Ecto neural progenitor cell (in vitro differentiated cells): ENCODE measurements around the gene TRIM26.
"Not testable (repeated sequence)": the region's sequence is repeated elsewhere in the genome, so short reads cannot be mapped to it uniquely, and the experiment has no call there.

Experiments used
- DNase-seq: peaks from one replicate; pipeline ENCODE4 v3.0.0-alpha.2; 2018; ENCODE audit warnings: low spot score

The TRIM26 gene

GRCh38 chr6:30171677-30172471 is 41.3 kb downstream of the TRIM26 start:
- peak; percentile 72 for DNase-seq

GRCh38 chr6:30169658-30170614 is 43.3 kb downstream of the TRIM26 start:
- DNase-seq: peak; percentile 21

GRCh38 chr6:30168741-30169140 is 44.5 kb downstream of the TRIM26 start:
- no peak for DNase-seq

- no peak for DNase-seq
Measured at GRCh38 chr6:30167101-30167500, 46.1 kb downstream of the TRIM26 start.

GRCh38 chr6:30165238-30165637 is 48.0 kb downstream of the TRIM26 start:
- not testable (repeated sequence) for DNase-seq

- DNase-seq: no peak
Measured at GRCh38 chr6:30164714-30165113, 48.5 kb downstream of the TRIM26 start.

- no peak for DNase-seq
Measured at GRCh38 chr6:30163918-30164654, 49.1 kb downstream of the TRIM26 start.

GRCh38 chr6:30163090-30163917 is 49.9 kb downstream of the TRIM26 start, which contains the start of gene TRIM15:
TSS of gene TRIM15 (plus strand) at chr6:30163546. CDS start at chr6:30163685, 139 bp downstream.
- no peak for DNase-seq

GRCh38 chr6:30162265-30163089 is 50.7 kb downstream of the TRIM26 start:
- no peak for DNase-seq

- no peak for DNase-seq
Measured at GRCh38 chr6:30160785-30161531, 52.2 kb downstream of the TRIM26 start, which contains the start of gene TRIM10. TSS of gene TRIM10 (minus strand) at chr6:30161211. CDS start at chr6:30160858, 353 bp downstream.

GRCh38 chr6:30160008-30160784 is 53.0 kb downstream of the TRIM26 start:
- no peak for DNase-seq

- no peak for DNase-seq
Measured at GRCh38 chr6:30158475-30159040, 54.6 kb downstream of the TRIM26 start.

GRCh38 chr6:30157999-30158398 is 55.2 kb downstream of the TRIM26 start:
- DNase-seq: no peak

GRCh38 chr6:30157581-30157980 is 55.6 kb downstream of the TRIM26 start:
- DNase-seq: no peak

- no peak for DNase-seq
Measured at GRCh38 chr6:30156774-30157173, 56.4 kb downstream of the TRIM26 start.

- DNase-seq: no peak
Measured at GRCh38 chr6:30156262-30156599, 57.0 kb downstream of the TRIM26 start.

- no peak for DNase-seq
Measured at GRCh38 chr6:30155520-30156261, 57.5 kb downstream of the TRIM26 start.
